H1 (cell line): Measurements from ENCODE around the gene FGF14.

Experiments used
- CHD1 ChIP-seq: IDR thresholded peaks from 2 replicates; pipeline ENCODE4 v1.6.1; 2012; ENCODE audit warnings: low read depth, low read length, improper control_type of control experiment
- EGR1 ChIP-seq: IDR thresholded peaks from 2 replicates; pipeline ENCODE4 v1.6.1; 2011; ENCODE audit warnings: low read depth, low read length, borderline replicate concordance
- EZH2 ChIP-seq: fragments of 200-600 bp; sonication (generic); IDR thresholded peaks from 2 replicates; pipeline ENCODE4 v1.7.1; 2012; ENCODE audit warnings: low read depth, mild to moderate bottlenecking, moderate library complexity, low read length, inconsistent platforms; ENCODE audit not compliant: severe bottlenecking
- KDM5A ChIP-seq: fragments of 200-600 bp; IDR thresholded peaks from 2 replicates; pipeline ENCODE4 v1.7.1; 2012; ENCODE audit warnings: mild to moderate bottlenecking, low read length, inconsistent platforms, mixed read lengths
- MAFK ChIP-seq: IDR thresholded peaks from 2 replicates; pipeline ENCODE4 v1.6.1; 2012; ENCODE audit warnings: low read depth, mild to moderate bottlenecking, improper control_type of control experiment, low read length
- POLR2AphosphoS5 ChIP-seq: IDR thresholded peaks from 2 replicates; pipeline ENCODE4 v1.6.1; 2011; ENCODE audit warnings: low read depth, low read length
- RAD21 ChIP-seq, 2 experiments: IDR thresholded peaks in 1 of 2; conservative IDR thresholded peaks in 1 of 2; 2 replicates each; pipeline ENCODE4 v1.6.1; 2011; ENCODE audit warnings: low read depth in 2 of 2, low read length in 2 of 2, improper control_type of control experiment in 1 of 2, inconsistent platforms in 1 of 2, mild to moderate bottlenecking in 1 of 2, moderate library complexity in 1 of 2
- RFX5 ChIP-seq: IDR thresholded peaks from 2 replicates; pipeline ENCODE4 v1.6.1; 2011; ENCODE audit warnings: low read depth, low read length, improper control_type of control experiment, borderline replicate concordance
- TAF1 ChIP-seq: IDR thresholded peaks from 2 replicates; pipeline ENCODE4 v1.6.1; 2011; ENCODE audit warnings: mild to moderate bottlenecking, low read depth, low read length
- ZNF274 ChIP-seq: IDR thresholded peaks from 2 replicates; pipeline ENCODE4 v1.7.0; 2012; ENCODE audit warnings: low read length, borderline replicate concordance; ENCODE audit errors: extremely low read depth
- TF ChIP-seq, protein P1 (sequence below), 3 experiments: IDR thresholded peaks; 1 replicate in 2 of 3; 2 replicates in 1 of 3; pipeline versions ENCODE4 v1.5.1 to v1.6.1; 2011; ENCODE audit warnings: low read length in 3 of 3, mild to moderate bottlenecking in 3 of 3, inconsistent platforms in 2 of 3, low read depth in 1 of 3, moderate library complexity in 1 of 3; ENCODE audit not compliant: insufficient read depth in 1 of 3; ENCODE audit errors: control extremely low read depth in 1 of 3

DNA sequence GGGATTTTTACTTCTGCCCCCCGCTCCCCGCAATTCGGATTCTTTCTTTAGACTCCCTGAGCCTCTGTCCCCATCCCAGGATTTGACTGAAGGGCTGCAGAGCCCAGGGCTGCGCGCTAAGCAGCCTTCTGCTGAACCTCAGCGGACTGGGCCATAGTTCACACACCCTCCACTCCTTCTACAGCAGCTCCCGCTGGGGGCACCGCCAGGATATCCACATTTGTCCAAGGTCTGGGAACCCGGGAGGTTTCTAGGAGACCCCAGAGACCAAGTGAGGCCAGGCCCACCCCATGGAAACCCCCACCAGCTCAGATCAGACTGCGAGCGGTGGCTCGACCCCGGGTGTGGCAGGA lies 486.1 kb downstream of the FGF14 start:
- TF ChIP-seq CHD1 (no peak), KDM5A (no peak), RFX5 (no peak), ZNF274 (no peak), MAFK (no peak), POLR2AphosphoS5 (no peak), EZH2 (no peak), RAD21 (IDR thresholded peaks at IDR 0.05 in 1 of 2, conservative IDR thresholded peaks at IDR 0.05 in 1 of 2; ENCODE audit: low read depth in 2 of 2, low read length in 2 of 2) (no peak), EGR1 (no peak), TAF1 (no peak)
- TF ChIP-seq, protein P1, sequence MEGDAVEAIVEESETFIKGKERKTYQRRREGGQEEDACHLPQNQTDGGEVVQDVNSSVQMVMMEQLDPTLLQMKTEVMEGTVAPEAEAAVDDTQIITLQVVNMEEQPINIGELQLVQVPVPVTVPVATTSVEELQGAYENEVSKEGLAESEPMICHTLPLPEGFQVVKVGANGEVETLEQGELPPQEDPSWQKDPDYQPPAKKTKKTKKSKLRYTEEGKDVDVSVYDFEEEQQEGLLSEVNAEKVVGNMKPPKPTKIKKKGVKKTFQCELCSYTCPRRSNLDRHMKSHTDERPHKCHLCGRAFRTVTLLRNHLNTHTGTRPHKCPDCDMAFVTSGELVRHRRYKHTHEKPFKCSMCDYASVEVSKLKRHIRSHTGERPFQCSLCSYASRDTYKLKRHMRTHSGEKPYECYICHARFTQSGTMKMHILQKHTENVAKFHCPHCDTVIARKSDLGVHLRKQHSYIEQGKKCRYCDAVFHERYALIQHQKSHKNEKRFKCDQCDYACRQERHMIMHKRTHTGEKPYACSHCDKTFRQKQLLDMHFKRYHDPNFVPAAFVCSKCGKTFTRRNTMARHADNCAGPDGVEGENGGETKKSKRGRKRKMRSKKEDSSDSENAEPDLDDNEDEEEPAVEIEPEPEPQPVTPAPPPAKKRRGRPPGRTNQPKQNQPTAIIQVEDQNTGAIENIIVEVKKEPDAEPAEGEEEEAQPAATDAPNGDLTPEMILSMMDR (IDR thresholded peaks at IDR 0.05; ENCODE audit: control extremely low read depth in 1 of 3, insufficient read depth in 1 of 3, low read depth in 1 of 3, low read length in 3 of 3), result no peak
